Measurements from ENCODE around the gene SMARCAD1. TPM values are rescaled to one million over a fixed set of nuclear protein-coding genes. Genes with fewer than 3 reads are reported as not detected.

SMARCAD1 gene
- total RNA-seq, 1 experiment from 2014 or later, result 57.1 TPM

DNA sequence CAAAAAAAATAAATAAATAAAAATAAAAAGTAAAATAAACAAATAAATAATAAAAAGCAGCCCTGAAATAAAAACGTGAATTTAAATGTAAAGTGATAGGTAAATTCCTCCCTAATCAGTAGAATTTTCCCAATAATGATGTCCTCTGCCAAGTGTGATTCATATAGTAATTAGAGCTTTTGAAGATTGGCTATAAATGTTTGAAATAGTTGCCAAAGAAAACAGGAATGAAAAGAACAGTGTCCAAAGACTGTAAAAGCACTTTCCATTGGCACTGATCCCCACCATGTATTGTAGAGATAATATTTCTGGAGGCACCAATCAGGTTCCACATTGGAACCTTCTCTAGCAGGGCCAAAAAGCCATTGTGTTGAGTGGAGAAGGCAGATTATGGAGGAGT lies 25.9 kb upstream of the SMARCAD1 start:
- no peak overlapping the region for H3K4ac ChIP-seq (ENCODE audit: low read depth, low read length)
- H3K36me3 Mint-ChIP-seq (ENCODE audit: insufficient read depth in 1 of 3, low read depth in 3 of 3), result no peaks in the 10 kb centered on the region
- H2AFZ ChIP-seq (ENCODE audit: low read length), result no peak overlapping the region

More for the DNA sequence above, 25.9 kb upstream of the SMARCAD1 start:
- Histone ChIP-seq H4K8ac (replicated peaks; ENCODE audit: insufficient read length, low read depth, low read length) (no peak overlapping the region), H3K79me2 (ENCODE audit: insufficient read depth, low read length) (no peaks in the 10 kb centered on the region), H3K18ac (ENCODE audit: insufficient read length, low read depth, low read length) (no peak overlapping the region), H4K5ac (ENCODE audit: insufficient read length, low read depth, low read length) (no peak overlapping the region), H3K9me3 (ENCODE audit: control insufficient read depth, low read depth, low read length) (no peaks in the 10 kb centered on the region), H3K79me1 (ENCODE audit: insufficient read depth, low read depth, low read length, poor library complexity, severe bottlenecking) (no peaks in the 10 kb centered on the region), H2BK5ac (ENCODE audit: insufficient read length, low read length) (no peak overlapping the region), H3K4me1 (ENCODE audit: insufficient read depth, low read length) (no peaks in the 10 kb centered on the region), H2BK15ac (ENCODE audit: low read depth, low read length) (no peak overlapping the region), H4K91ac (ENCODE audit: insufficient read length, low read depth, low read length) (no peak overlapping the region), H2BK120ac (ENCODE audit: low read depth, low read length, poor library complexity, severe bottlenecking) (no peak overlapping the region), H4K20me1 (ENCODE audit: control insufficient read depth, insufficient read depth, insufficient read length) (no peaks in the 10 kb centered on the region), H3K23ac (ENCODE audit: insufficient read length, low read depth, low read length) (no peak overlapping the region), H3K27me3 (ENCODE audit: insufficient read depth, low read length) (no peaks in the 10 kb centered on the region), H3T11ph (ENCODE audit: low read length) (no peak overlapping the region), H3K27ac (ENCODE audit: insufficient read length, low read depth, low read length) (no peak overlapping the region), H2BK12ac (ENCODE audit: insufficient read length, low read depth, low read length) (no peak overlapping the region), H3K9ac (ENCODE audit: extremely low read depth, insufficient read length, low read length) (no peak overlapping the region), H2AK5ac (ENCODE audit: insufficient read length, low read length) (no peak overlapping the region), H3K14ac (ENCODE audit: insufficient read depth, low read length) (no peak overlapping the region), H3K56ac (ENCODE audit: insufficient read length, low read depth, low read length) (no peak overlapping the region), H3K23me2 (ENCODE audit: insufficient read length, low read depth, low read length, poor library complexity, severe bottlenecking) (no peaks in the 10 kb centered on the region), H2BK20ac (ENCODE audit: low read depth, low read length, poor library complexity, severe bottlenecking) (no peak overlapping the region), H3K4me2 (ENCODE audit: insufficient read depth, insufficient read length, low read length) (no peak overlapping the region)
- Mint-ChIP-seq H3K27me3 (ENCODE audit: low read depth) (no peaks in the 10 kb centered on the region), H3K27ac (no peak overlapping the region), H3K9me3 (no peaks in the 10 kb centered on the region), H3K4me1 (peaks cover 3 to 5% of the 10 kb centered on the region in 2 experiments; a peak in 2 of 4 replicates), H3K4me3 (no peak overlapping the region)
- TF ChIP-seq, protein P1, sequence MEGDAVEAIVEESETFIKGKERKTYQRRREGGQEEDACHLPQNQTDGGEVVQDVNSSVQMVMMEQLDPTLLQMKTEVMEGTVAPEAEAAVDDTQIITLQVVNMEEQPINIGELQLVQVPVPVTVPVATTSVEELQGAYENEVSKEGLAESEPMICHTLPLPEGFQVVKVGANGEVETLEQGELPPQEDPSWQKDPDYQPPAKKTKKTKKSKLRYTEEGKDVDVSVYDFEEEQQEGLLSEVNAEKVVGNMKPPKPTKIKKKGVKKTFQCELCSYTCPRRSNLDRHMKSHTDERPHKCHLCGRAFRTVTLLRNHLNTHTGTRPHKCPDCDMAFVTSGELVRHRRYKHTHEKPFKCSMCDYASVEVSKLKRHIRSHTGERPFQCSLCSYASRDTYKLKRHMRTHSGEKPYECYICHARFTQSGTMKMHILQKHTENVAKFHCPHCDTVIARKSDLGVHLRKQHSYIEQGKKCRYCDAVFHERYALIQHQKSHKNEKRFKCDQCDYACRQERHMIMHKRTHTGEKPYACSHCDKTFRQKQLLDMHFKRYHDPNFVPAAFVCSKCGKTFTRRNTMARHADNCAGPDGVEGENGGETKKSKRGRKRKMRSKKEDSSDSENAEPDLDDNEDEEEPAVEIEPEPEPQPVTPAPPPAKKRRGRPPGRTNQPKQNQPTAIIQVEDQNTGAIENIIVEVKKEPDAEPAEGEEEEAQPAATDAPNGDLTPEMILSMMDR (conservative IDR thresholded peaks at IDR 0.05), result no peak
- WGBS (ENCODE audit: extremely low coverage, insufficient read length, low lambda C conversion rate), result no CpG with 5 or more reads among the region's 1 CpG
- no peak for DNase-seq
